ENCODE data around the gene ATXN7L3. TPM values are rescaled to one million over a fixed set of nuclear protein-coding genes. Genes with fewer than 3 reads are reported as not detected.
"Not testable (repeated sequence)": the region's sequence is repeated elsewhere in the genome, so short reads cannot be mapped to it uniquely, and the experiment has no call there.

ATXN7L3 gene
- polyA plus RNA-seq, 5 donors = 50.4 to 72.3 (median 58.5) TPM

GRCh38 chr17:44176671-44177501 lies 22.8 kb downstream of the ATXN7L3 start:
- DNase-seq = no peak

- no peak for DNase-seq
Observed at GRCh38 chr17:44176257-44176656, 23.4 kb downstream of the ATXN7L3 start.

GRCh38 chr17:44174427-44174826 lies 25.3 kb downstream of the ATXN7L3 start:
- DNase-seq = no peak

GRCh38 chr17:44171931-44172455 lies 27.7 kb downstream of the ATXN7L3 start:
- DNase-seq = no peak

DNA sequence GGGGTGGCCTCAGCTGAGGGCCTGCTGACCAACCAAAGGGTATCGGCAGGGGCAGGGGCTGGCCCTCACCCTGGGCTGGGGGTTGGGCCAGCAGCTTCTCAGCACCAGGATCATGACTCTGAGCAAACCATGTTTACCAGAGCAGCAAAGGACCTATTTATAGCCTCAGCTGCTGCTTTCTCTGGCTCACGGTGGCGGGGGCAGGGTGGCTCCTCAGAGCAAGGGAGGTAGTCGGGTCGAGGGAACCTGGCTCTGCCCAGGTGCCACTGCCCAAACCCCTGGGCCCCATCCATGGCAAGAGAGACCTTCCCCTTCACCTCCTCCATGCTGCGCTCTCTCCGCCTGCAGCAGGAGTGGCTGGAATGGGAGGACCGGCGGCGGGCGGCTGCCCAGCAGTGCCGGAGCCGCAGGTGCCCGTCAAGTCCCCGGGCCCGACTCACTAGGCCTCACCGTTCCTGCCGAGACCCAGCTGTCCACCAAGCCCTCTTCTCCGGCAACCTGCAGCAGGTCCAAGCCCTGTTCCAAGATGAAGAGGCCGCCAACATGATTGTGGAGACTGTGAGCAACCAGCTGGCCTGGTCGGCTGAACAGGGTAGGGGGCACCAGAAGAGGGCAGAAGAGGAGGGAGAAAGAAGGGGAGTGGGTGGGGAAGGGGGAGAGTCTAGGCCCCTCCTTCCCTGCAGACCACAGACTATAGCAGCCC lies 29.0 kb downstream of the ATXN7L3 start, which contains the start of gene ASB16:
ASB16 (plus strand) TSS at position 206 of the 703 bp plus-strand sequence; CDS start at position 292, 86 bp downstream.
- no peak for DNase-seq

- no peak for DNase-seq
Observed at GRCh38 chr17:44170135-44170498, 29.6 kb downstream of the ATXN7L3 start.

- no peak for DNase-seq
Observed at GRCh38 chr17:44167181-44167861, 32.4 kb downstream of the ATXN7L3 start.

DNA sequence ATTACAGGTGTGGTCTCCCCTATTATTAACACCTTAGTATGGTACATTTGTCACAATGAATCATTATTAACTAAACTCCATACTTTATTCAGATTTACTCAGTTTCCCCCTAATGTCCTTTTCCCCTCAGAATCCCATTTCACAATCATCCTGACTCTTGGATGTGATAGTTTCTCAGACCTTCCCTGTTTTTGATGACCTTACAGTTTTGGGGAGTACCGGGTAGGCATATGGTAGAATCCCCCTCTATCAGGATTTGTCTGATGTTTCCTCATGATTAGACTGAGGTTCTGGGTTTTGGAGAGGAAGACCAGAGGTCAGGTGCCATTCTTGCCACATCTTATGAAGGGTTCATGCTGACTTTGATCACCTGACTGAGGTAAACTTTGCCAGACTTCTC lies 35.2 kb downstream of the ATXN7L3 start:
- DNase-seq = no peak

GRCh38 chr17:44159519-44160210 lies 40.0 kb downstream of the ATXN7L3 start:
- no peak for DNase-seq

GRCh38 chr17:44155488-44155887 lies 44.2 kb downstream of the ATXN7L3 start:
- DNase-seq = no peak

GRCh38 chr17:44152875-44153274 lies 46.8 kb downstream of the ATXN7L3 start:
- DNase-seq = no peak

DNA sequence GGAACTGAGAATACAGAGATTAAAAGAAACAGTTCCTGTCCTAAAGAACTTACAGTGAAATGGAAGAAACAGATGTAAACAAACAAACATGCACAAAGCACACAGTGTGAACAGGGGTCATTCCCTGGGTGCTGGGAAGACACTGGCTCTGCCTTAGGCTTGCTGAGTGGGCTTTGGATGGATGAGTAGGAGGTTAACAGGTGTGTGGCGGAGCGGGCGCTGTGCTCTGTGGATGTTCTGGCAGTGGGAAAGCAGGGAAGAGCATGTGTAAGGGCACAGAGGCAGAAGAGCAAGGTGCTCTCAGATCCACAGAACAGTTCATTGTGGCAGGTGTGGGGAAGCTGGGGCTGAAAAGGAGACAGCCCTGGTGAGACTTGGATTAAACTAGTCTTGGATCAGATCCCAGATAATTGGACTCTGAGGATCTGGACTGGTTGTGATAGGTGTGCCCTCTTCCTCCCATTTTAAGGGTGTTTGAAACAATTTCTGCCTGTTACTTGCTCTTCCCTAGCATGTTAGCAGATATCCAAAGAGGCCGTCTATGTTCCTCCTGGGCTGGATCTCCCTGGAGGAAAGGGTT lies 49.8 kb downstream of the ATXN7L3 start:
- no peak for DNase-seq

- DNase-seq = not testable (repeated sequence)
Observed at GRCh38 chr17:44149066-44149465, 50.6 kb downstream of the ATXN7L3 start.

DNA sequence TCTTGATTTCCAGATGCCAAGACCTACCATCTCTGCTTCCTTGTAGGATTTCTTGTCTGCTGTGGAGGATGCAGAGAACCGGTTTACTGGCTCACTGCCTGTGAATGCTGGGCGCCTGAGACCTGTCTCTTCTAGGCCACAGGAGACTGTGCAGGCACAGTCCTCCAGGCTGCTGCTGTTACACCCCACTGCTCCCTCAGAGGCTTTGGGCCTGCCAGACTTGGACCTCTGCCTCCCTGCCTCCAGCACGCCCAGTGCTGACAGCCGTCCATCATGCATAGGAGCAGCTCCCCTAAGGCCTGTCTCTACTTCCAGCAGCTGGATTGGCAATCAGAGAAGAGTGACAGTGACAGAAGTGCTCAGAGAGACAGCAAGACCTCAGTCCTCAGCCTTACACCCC lies 51.9 kb downstream of the ATXN7L3 start:
- DNase-seq = no peak

GRCh38 chr17:44146375-44147346 lies 53.0 kb downstream of the ATXN7L3 start:
- DNase-seq = no peak

GRCh38 chr17:44144966-44145739 lies 54.5 kb downstream of the ATXN7L3 start:
- no peak for DNase-seq

GRCh38 chr17:44143921-44144320 lies 55.8 kb downstream of the ATXN7L3 start:
- not testable (repeated sequence) for DNase-seq

All from right lung (tissue), 5 donors.